Daoy (cell line): ENCODE data around the gene ARID1B. TPM values are rescaled to one million over a fixed set of nuclear protein-coding genes. Genes with fewer than 3 reads are reported as not detected.
"Not testable (repeated sequence)": the region's sequence is repeated elsewhere in the genome, so short reads cannot be mapped to it uniquely, and the experiment has no call there.

Experiments
- DNase-seq: peaks from one replicate; pipeline ENCODE4 v3.0.0-alpha.2; 2015; ENCODE audit warnings: low read depth
- total RNA-seq: library from RNA; depleted of rRNA; stranded (reverse); fragments of >200 nt; shearing (Covaris generic); gene quantifications from 2 replicates; pipeline ENCODE4 v1.2.3, GENCODE V29; 2014

Gene ARID1B
- total RNA-seq, 1 experiment from 2014 or later = 16.3 TPM

GRCh38 chr6:156957931-156958547 is 180.9 kb downstream of the ARID1B start:
- no peak for DNase-seq

- DNase-seq = no peak
Measured at GRCh38 chr6:156960525-156960924, 183.3 kb downstream of the ARID1B start.

- DNase-seq = no peak
Measured at GRCh38 chr6:156961282-156961892, 184.2 kb downstream of the ARID1B start.

DNA sequence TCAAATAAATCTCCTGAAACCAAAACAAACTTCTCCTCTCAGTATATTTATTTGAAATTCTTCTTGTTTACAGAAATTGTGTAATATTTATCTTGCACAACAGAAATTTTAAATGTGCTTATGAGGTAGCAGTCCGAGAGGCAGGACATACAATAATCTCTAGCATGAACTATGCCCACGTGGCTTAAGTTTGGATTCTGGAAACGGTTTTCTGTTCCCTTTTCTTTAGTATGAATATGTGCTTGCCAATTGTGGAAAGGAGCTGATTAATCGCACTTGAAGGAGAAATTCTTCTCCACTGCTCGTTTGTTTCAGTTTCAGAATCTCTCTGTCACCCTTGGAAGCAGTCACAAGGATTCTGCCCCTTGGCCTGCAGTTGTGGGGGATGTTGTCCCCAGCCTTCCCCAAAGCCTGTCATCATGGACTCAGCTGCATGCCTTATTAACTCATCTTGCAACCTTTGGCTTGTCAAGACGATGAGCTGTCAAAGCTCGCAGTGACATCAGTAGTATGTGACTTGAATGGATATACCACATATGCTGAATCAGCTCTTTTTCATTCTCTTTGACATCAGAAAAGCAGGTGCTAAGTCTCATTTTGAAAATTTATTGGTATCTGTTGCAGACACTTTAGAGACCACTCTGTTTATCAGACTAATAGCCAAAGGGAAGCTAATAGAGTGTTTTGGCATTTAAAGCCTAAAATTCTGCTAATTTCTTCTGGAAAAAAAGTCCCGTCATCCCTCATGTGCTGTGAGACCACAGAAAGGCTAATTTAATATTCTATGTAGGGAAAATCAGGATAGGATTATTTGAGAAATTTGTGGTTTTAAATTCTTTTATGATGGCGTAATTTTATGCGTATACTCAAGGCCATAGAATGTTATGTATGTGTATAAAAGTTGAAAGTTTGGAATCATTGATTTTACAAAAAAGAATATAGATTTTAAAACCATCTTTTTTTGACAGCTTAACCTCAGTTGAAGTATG is 186.8 kb downstream of the ARID1B start:
- peak; percentile 59 for DNase-seq

DNA sequence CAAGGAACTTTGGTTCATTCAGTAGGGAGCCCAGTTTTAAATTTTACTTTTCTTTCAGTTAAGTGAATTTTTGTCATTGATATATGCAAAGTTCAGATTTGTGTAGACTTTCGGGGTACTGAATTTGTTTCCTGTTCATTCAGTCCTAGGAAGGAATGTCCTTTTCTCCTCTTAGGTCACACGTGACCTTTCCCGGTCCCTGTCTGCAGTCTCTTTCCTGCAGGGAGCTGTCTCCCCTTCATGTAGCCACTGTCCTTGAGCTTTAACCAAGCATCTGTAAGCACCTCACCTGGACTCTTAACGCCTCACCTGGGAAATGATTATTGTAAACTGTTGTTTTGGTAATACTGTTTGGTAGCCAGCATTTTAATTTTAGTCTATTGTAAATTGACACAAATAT is 190.7 kb downstream of the ARID1B start:
- no peak for DNase-seq

GRCh38 chr6:156969233-156969632 is 192.1 kb downstream of the ARID1B start:
- DNase-seq = no peak

DNA sequence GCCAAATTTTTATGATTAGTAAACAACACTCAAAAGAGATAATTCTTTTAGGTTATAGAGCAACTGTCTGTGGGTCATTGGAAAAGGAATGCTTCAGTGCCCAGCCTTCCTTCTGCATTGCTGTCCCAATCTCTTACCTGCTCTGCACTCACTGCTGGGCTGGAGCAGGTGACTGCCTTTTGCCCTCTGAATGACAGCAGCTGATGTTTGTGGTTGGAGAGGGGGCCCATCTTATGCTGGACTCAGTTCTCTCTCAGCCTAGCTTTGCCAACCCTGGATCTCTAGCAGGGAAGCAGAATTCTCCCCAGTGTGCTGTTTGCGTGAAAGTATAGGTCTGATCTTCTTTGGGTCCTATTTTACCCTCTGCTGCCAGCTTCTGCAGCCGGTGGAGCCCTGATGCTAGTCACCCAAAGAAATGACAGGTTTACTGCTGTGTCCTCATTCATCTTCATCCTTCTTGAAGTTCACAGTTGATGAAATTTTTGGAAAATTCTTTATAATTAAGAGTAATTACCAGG is 193.5 kb downstream of the ARID1B start:
- no peak for DNase-seq

DNA sequence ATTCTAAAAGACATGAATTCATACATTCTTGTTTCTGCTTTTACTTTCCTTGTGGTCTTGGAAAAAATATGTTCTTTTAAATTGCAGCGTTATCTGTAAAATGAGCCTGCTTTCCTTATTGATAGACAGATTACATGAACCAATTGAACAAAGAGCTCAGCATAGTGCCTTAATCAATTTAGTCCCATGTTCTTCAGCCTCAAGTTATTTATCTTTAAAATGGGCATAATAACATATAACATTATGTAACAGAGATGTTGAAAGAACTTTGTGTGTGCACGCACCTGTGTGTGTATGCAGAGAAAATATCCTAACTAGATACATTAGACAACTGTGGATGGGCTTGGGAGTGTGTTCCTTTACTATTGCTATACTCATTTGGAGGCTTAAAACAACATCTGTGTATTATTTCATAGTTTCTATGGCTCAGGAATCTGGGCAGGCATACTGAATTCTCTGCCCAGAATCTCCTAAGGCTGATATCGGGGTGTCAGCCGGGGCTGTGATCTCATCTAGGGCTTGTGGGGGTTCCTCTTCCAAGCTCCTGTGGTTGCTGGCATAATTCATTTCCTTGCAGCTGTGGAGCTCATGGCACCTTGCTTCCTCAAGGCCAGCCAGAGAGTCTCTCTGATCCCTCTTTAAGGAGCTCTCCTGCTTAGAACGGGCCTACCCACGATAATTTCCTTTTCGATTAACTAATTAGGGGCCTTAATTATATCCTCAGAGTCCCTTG is 194.1 kb downstream of the ARID1B start:
- no peak for DNase-seq

DNA sequence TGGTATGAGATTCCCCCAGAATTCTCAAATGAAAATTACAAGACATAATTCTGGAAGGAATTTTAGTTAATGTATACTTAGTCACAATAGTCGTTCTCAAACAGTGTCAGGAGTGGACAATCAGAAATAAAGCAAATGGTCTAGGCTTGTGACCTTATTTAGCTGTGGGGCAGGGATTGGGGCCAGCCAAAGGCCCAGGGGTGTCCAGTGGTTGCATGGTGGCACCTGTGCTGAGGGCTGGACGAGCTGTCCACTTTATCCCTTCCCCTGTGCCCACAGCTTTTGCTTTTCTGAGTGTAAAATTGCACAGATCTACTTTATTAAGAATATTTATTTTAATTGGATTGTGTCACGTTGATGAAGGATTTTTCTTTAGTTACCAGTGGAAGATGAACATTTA is 195.0 kb downstream of the ARID1B start:
- DNase-seq = no peak

GRCh38 chr6:156974830-156975261 is 197.7 kb downstream of the ARID1B start:
- DNase-seq = no peak

- no peak for DNase-seq
Measured at GRCh38 chr6:156975414-156975813, 198.2 kb downstream of the ARID1B start.

DNA sequence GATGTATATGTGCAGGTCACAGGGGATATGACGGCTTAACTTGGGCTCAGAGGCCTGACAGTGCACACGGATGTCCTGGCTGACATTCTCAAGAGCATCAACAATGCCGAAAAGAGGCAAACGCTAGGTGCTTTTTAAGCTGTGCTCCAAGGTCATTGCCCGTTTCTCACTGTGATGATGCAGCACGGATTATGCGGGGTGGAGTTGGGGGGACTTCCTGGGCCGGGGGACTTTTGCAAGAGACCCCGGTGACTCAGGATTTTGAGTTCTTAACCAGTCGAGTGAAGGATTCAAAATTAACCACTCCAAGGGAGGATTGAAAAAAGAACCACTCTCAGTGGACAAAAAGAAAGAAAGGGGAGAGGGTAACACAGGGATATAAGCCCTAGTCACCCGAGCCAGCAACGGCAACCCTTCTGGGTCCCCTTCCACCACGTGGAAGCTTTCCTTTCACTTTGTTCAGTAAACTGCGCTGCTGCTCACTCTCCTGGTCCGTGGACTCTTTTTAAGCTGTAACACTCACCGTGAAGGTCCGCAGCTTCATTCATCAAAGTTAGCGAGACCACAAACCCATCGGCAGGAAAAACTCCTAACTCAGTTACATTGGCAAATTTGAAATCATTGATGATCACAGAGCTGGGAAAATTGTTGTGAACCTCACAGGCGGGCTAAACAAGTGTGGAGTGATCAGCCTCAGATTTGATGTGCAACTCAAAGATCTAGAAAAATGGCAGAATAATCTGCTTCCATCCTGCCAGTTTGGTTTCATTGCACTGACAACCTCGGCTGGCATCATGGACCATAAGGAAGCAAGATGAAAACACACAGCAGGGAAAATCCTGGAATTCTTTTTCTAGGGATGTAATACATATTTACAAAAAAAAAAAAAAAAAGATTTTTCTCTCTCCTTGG is 199.3 kb downstream of the ARID1B start:
- peak; percentile 76 for DNase-seq

DNA sequence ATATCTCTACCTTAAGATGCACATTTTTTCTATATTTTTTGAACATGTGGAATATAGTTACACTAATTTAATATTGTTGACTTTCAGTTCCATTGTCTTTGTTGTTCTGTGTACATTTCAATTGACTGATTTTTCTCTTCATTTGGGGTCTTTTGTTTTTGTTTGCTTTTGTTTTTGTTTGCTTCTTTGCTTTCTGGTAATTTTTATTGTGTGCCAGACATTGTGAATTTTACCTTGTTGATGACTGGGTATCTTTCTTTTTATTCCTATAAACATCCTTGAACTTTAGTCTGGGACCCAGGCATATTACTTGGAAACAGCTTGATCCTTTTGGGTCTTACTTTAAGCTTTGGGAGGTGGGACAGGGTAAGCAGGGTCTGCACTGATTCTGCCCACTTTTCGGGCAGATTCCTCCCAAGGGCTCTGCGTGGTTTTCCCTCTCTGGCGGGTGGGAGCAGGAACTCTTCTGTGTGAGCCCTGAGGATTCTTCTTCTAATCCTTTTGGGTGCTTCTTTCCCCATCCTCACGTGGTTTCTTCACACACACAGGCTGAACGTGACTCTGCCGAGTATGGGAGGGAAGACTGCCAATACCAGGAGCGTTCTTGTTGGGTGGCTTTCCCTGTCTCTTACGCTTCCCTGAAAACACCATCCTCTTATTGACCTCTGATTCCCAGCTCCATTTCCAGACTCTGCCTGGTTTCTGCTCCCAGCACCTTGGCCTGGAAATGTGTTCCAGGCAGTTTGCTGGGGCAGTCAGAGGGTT is 200.5 kb downstream of the ARID1B start:
- peak; percentile 68 for DNase-seq

DNA sequence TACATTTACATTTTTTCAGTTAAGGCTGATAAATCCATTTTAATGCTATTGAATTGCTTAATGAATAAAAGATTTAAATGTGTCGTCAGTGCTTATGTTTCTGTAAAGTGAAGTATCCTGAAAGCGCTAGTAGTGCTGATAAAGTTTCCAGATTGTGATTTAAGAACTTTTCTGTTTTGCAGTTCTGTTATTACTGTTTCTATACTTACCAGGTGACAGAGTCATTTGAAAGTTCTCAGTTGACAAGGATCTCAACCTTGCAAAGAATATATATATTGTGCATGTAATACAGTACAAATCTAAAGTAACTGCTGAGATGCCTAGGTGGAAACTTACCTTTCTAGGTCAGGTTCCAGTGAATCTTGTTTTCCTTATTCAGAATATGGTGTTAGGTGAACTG is 201.8 kb downstream of the ARID1B start:
- DNase-seq = no peak

DNA sequence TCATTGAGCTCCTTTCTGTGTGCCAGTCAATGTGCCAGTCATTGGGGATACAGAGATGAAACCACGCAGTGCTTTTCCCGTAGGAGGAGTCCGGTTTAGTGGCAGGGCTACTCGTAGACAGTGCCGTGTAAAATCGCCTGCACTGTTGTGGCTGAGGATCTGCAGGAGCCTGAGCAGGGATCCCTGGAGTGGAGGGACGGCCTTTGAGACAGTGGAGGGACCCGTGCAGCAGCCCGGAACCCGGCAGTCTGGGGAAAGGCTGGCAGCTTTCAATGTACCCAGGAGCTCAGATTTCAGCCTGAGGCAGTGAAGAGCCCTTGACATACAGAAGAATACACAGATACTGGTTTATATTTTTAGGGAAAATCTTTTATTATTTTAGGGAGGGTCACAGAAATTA is 203.3 kb downstream of the ARID1B start:
- peak; percentile 65 for DNase-seq

GRCh38 chr6:156980948-156981347 is 203.8 kb downstream of the ARID1B start:
- DNase-seq = no peak

DNA sequence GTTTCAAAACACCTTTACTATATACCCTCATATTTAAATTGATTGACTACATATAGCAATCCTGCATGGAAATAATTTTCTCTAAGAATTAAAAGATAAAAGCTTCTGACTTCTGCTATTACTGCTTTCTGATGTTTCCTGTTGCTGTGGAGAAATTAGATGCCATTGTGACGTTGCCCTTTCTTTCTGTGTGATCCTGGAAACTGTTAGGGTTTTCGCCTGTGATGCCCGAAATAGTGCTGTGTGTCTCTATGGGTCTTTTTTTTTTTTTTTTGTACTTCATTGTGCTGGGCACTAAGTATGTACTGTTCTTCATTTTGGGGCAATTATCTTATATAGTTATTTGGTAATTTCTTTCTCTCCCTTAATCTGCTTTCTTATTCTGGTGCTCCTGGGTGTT is 205.0 kb downstream of the ARID1B start:
- no peak for DNase-seq

GRCh38 chr6:156982864-156983263 is 205.7 kb downstream of the ARID1B start:
- DNase-seq = not testable (repeated sequence)

GRCh38 chr6:156984178-156984738 is 207.1 kb downstream of the ARID1B start:
- DNase-seq = no peak
